Measurements from ENCODE around the gene NUMB. TPM values are rescaled to one million over a fixed set of nuclear protein-coding genes. Genes with fewer than 3 reads are reported as not detected.

Gene NUMB
- total RNA-seq, 1 donor from 2014 or later = 18.2 TPM

GRCh38 chr14:73290279-73290678 lies 168.1 kb downstream of the NUMB start:
- Histone ChIP-seq H3K27me3 (ENCODE audit: control insufficient read depth, insufficient read depth, low read length) (no peaks in the 10 kb centered on the region), H3K4me3 (ENCODE audit: low read depth, low read length) (no peak overlapping the region), H3K36me3 (ENCODE audit: control insufficient read depth, insufficient read depth, low read length) (peaks cover 3% of the 10 kb centered on the region)
- no peak for TF ChIP-seq CTCF (IDR thresholded peaks at IDR 0.05; ENCODE audit: insufficient read depth, low read length, severe bottlenecking)
- DNase-seq (ENCODE audit: low read depth) (no peak), FAIRE-seq (no peak)

- no peak for TF ChIP-seq CTCF (IDR thresholded peaks at IDR 0.05; ENCODE audit: insufficient read depth, low read length, severe bottlenecking)
- Histone ChIP-seq H3K36me3 (ENCODE audit: control insufficient read depth, insufficient read depth, low read length) (peaks cover 3% of the 10 kb centered on the region), H3K4me3 (ENCODE audit: low read depth, low read length) (no peak overlapping the region), H3K27me3 (ENCODE audit: control insufficient read depth, insufficient read depth, low read length) (no peaks in the 10 kb centered on the region)
- DNase-seq (ENCODE audit: low read depth) (no peak), FAIRE-seq (no peak)
These were observed 168.6 kb downstream of the NUMB start for GRCh38 chr14:73289729-73290128.

GRCh38 chr14:73289308-73289707 lies 169.0 kb downstream of the NUMB start:
- no peak for TF ChIP-seq CTCF (IDR thresholded peaks at IDR 0.05; ENCODE audit: insufficient read depth, low read length, severe bottlenecking)
- DNase-seq (ENCODE audit: low read depth) (no peak), FAIRE-seq (no peak)
- H3K36me3 ChIP-seq (ENCODE audit: control insufficient read depth, insufficient read depth, low read length) = peaks cover 2% of the 10 kb centered on the region
- H3K4me3 ChIP-seq (ENCODE audit: low read depth, low read length) = no peak overlapping the region
- H3K27me3 ChIP-seq (ENCODE audit: control insufficient read depth, insufficient read depth, low read length) = no peaks in the 10 kb centered on the region

GRCh38 chr14:73287071-73287470 lies 171.3 kb downstream of the NUMB start:
- H3K36me3 ChIP-seq (ENCODE audit: control insufficient read depth, insufficient read depth, low read length) = peaks cover 8% of the 10 kb centered on the region
- FAIRE-seq (no peak), DNase-seq (ENCODE audit: low read depth) (no peak)
- H3K4me3 ChIP-seq (ENCODE audit: low read depth, low read length) = no peak overlapping the region
- no peak for TF ChIP-seq CTCF (IDR thresholded peaks at IDR 0.05; ENCODE audit: insufficient read depth, low read length, severe bottlenecking)
- H3K27me3 ChIP-seq (ENCODE audit: control insufficient read depth, insufficient read depth, low read length) = no peaks in the 10 kb centered on the region

- DNase-seq (ENCODE audit: low read depth) (no peak), FAIRE-seq (no peak)
- TF ChIP-seq CTCF (IDR thresholded peaks at IDR 0.05; ENCODE audit: insufficient read depth, low read length, severe bottlenecking) = no peak
- H3K36me3 ChIP-seq (ENCODE audit: control insufficient read depth, insufficient read depth, low read length) = peaks cover 10% of the 10 kb centered on the region
- H3K4me3 ChIP-seq (ENCODE audit: low read depth, low read length) = no peak overlapping the region
- H3K27me3 ChIP-seq (ENCODE audit: control insufficient read depth, insufficient read depth, low read length) = no peaks in the 10 kb centered on the region
These were observed 171.7 kb downstream of the NUMB start for GRCh38 chr14:73286598-73286997.

- H3K4me3 ChIP-seq (ENCODE audit: low read depth, low read length) = no peak overlapping the region
- H3K36me3 ChIP-seq (ENCODE audit: control insufficient read depth, insufficient read depth, low read length) = peaks cover 10% of the 10 kb centered on the region
- no peaks in the 10 kb centered on the region for H3K27me3 ChIP-seq (ENCODE audit: control insufficient read depth, insufficient read depth, low read length)
- TF ChIP-seq CTCF (IDR thresholded peaks at IDR 0.05; ENCODE audit: insufficient read depth, low read length, severe bottlenecking) = no peak
- no peak for DNase-seq (ENCODE audit: low read depth)
- FAIRE-seq = no peak
These were observed 172.4 kb downstream of the NUMB start for GRCh38 chr14:73285979-73286378.
